SK-N-SH treated with all-trans-retinoic acid at 6 μM for 48 hours (cell line): Measurements from ENCODE around the gene TAPT1.

Experiments used
- ATAC-seq: fragments of 200-7000 bp; cut with Tn5 transposase; 3 replicates; pipeline ENCODE4 v1.9.1; 2020; ENCODE audit warnings: mild to moderate bottlenecking, moderate library complexity
- CSDC2 ChIP-seq: fragments of 250-450 bp; sonication (Bioruptor Pico); IDR thresholded peaks from 2 replicates; pipeline ENCODE4 v1.5.0; 2020; ENCODE audit warnings: mild to moderate bottlenecking, moderate library complexity
- ESRRG ChIP-seq: fragments of 250-450 bp; sonication (Bioruptor Pico); IDR thresholded peaks from 2 replicates; pipeline ENCODE4 v1.6.1; 2021; ENCODE audit warnings: mild to moderate bottlenecking
- GLIS3 ChIP-seq: fragments of 250-450 bp; sonication (Bioruptor Pico); IDR thresholded peaks from 2 replicates; pipeline ENCODE4 v1.5.0; 2020; ENCODE audit warnings: mild to moderate bottlenecking, moderate library complexity
- ISL1 ChIP-seq: fragments of 250-450 bp; sonication (Bioruptor Pico); IDR thresholded peaks from 2 replicates; pipeline ENCODE4 v2.1.2; 2022; ENCODE audit warnings: mild to moderate bottlenecking, moderate library complexity
- OSR1 ChIP-seq: fragments of 250-450 bp; sonication (Bioruptor Pico); IDR thresholded peaks from 2 replicates; pipeline ENCODE4 v1.8.0; 2022; ENCODE audit warnings: moderate library complexity, mild to moderate bottlenecking, inconsistent platforms
- PPARA ChIP-seq: fragments of 250-450 bp; sonication (Bioruptor Pico); IDR thresholded peaks from 2 replicates; pipeline ENCODE4 v1.5.0; 2020; ENCODE audit warnings: mild to moderate bottlenecking, borderline replicate concordance
- RARB ChIP-seq: fragments of 250-450 bp; sonication (Bioruptor Pico); IDR thresholded peaks from 2 replicates; pipeline ENCODE4 v1.8.0; 2021; ENCODE audit warnings: mild to moderate bottlenecking, moderate library complexity
- SNAI2 ChIP-seq: fragments of 250-450 bp; sonication (Bioruptor Pico); IDR thresholded peaks from 2 replicates; pipeline ENCODE4 v1.5.0; 2020; ENCODE audit warnings: mild to moderate bottlenecking, moderate library complexity
- TCF4 ChIP-seq: fragments of 250-450 bp; sonication (Bioruptor Pico); IDR thresholded peaks from 2 replicates; pipeline ENCODE4 v1.8.0; 2021; ENCODE audit warnings: mild to moderate bottlenecking, moderate library complexity, borderline replicate concordance
- TOX ChIP-seq: fragments of 250-450 bp; sonication (Bioruptor Pico); IDR thresholded peaks from 2 replicates; pipeline ENCODE4 v1.8.0; 2021; ENCODE audit warnings: mild to moderate bottlenecking, moderate library complexity, borderline replicate concordance
- ZC3H10 ChIP-seq: fragments of 250-450 bp; sonication (Bioruptor Pico); IDR thresholded peaks from 2 replicates; pipeline ENCODE4 v1.5.1; 2021; ENCODE audit warnings: mild to moderate bottlenecking, moderate library complexity
- ZFP3 ChIP-seq: fragments of 250-450 bp; sonication (Bioruptor Pico); IDR thresholded peaks from 2 replicates; pipeline ENCODE4 v1.5.0; 2020; ENCODE audit warnings: mild to moderate bottlenecking, moderate library complexity
- ZFP30 ChIP-seq: fragments of 450-650 bp; formaldehyde crosslinking; IDR thresholded peaks from 2 replicates; pipeline ENCODE4 v1.5.0; 2022; ENCODE audit warnings: mild to moderate bottlenecking, moderate library complexity
- ZNF565 ChIP-seq: fragments of 450-650 bp; formaldehyde crosslinking; conservative IDR thresholded peaks from 2 replicates; pipeline ENCODE4 v1.5.0; 2020; ENCODE audit warnings: low read depth, mild to moderate bottlenecking, moderate library complexity
- ZNF8 ChIP-seq: fragments of 450-650 bp; formaldehyde crosslinking; IDR thresholded peaks from 2 replicates; pipeline ENCODE4 v1.5.0; 2020; ENCODE audit warnings: mild to moderate bottlenecking, moderate library complexity
- TF ChIP-seq, protein P1 (sequence below): fragments of 250-450 bp; sonication (Bioruptor Pico); IDR thresholded peaks from 2 replicates; pipeline ENCODE4 v1.5.1; 2020; ENCODE audit warnings: low read depth, mild to moderate bottlenecking, moderate library complexity
- TF ChIP-seq, protein P2 (sequence below): fragments of 250-450 bp; sonication (Bioruptor Pico); IDR thresholded peaks from 2 replicates; pipeline ENCODE4 v1.5.1; 2021; ENCODE audit warnings: mild to moderate bottlenecking, moderate library complexity
- TF ChIP-seq, protein P3 (sequence below): fragments of 250-450 bp; sonication (Bioruptor Pico); IDR thresholded peaks from 2 replicates; pipeline ENCODE4 v1.5.0; 2020; ENCODE audit warnings: mild to moderate bottlenecking, moderate library complexity
- TF ChIP-seq, protein P4 (sequence below): fragments of 250-450 bp; sonication (Bioruptor Pico); IDR thresholded peaks from 2 replicates; pipeline ENCODE4 v1.8.0; 2020; ENCODE audit warnings: mild to moderate bottlenecking, moderate library complexity, borderline replicate concordance
- TF ChIP-seq, protein P5 (sequence below): fragments of 250-450 bp; sonication (Bioruptor Pico); IDR thresholded peaks from 2 replicates; pipeline ENCODE4 v1.8.0; 2021; ENCODE audit warnings: low read depth, mild to moderate bottlenecking, moderate library complexity, borderline replicate concordance

The TAPT1 gene

DNA sequence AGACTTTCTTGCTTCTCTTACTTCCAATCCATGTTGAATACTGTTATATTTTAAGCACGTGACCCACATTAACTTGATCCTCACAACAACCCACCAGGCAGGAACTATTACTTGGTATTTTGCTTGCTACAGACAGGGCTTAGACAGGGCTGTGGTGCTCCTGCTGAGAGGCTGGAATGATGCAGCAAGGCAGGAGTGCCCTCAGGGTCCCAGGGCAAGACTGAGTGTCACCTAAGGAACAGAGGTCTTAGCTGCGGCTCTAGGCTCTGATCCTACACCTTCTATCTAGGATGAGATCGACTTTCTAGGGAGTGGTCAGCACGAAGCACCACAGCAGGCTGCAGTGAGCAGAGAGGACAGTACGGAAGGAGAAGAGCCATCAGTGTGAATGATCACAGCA is 20.0 kb downstream of the TAPT1 start:
- TF ChIP-seq, protein P1, sequence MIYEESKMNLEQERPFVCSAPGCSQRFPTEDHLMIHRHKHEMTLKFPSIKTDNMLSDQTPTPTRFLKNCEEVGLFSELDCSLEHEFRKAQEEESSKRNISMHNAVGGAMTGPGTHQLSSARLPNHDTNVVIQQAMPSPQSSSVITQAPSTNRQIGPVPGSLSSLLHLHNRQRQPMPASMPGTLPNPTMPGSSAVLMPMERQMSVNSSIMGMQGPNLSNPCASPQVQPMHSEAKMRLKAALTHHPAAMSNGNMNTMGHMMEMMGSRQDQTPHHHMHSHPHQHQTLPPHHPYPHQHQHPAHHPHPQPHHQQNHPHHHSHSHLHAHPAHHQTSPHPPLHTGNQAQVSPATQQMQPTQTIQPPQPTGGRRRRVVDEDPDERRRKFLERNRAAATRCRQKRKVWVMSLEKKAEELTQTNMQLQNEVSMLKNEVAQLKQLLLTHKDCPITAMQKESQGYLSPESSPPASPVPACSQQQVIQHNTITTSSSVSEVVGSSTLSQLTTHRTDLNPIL (CRISPR knock-in tag) = no peak
- no peak for TF ChIP-seq ESRRG
- ATAC-seq = no peak

DNA sequence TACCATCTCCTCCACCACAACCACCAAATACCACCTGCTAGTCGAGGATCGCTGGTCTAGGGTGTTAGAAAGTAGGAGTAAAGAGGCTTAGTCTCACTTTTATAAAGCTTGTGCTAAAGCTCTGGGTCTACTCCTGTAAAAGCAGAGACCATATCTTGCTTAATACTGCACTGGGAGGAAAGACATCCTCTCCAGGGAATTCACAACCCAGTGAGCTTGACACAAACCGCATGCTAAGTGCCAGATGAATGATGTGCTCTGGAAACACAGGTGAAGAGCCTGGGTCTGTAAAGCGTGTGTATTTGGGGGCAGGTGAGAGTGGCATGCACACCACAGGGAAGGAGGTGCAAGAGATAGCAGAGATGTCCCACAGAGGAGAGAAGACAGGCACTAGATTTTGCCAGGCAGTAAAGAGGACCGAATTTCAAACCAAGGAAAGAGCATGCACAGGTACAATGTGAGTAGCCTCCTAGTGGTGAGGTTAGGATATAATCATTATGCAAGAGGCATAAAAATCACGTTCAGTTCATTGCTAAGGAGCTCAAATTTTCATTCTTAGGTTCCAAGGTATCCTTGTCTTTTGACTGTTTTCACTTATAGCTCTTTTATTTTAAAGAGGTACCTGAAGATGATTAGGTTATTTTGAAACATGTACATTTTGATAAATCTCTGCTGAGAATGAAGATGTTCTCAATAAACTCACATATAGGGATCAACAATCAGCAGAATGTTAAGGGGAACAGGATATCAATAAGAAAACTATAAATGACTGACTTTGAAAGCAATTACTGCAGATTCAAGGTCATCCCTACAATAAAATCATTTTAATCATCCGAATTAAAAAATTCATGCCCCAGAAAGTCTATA is 20.7 kb downstream of the TAPT1 start:
- ATAC-seq = peak; percentile 87
- TF ChIP-seq ESRRG = no peak

DNA sequence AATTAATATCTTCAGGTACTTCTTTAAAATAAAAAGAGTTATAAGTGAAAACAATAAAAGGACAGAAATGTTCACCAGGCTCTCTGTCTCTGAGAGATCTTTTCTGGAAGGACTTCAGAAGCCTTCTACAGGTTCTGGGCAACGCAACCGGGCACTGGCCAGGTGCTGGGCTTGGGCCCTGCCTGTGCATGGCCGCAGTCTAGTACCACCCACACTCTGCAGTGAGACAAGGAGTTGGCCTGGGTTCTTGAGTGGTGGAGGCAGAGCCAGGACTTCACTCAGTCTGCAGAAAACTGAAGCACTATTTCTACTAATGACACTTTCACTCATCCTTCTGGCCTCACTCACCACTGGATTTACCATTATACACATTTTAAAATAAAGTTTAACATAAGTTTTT is 21.8 kb downstream of the TAPT1 start:
- TF ChIP-seq RARB (CRISPR knock-in tag) = no peak
- TF ChIP-seq, protein P2, sequence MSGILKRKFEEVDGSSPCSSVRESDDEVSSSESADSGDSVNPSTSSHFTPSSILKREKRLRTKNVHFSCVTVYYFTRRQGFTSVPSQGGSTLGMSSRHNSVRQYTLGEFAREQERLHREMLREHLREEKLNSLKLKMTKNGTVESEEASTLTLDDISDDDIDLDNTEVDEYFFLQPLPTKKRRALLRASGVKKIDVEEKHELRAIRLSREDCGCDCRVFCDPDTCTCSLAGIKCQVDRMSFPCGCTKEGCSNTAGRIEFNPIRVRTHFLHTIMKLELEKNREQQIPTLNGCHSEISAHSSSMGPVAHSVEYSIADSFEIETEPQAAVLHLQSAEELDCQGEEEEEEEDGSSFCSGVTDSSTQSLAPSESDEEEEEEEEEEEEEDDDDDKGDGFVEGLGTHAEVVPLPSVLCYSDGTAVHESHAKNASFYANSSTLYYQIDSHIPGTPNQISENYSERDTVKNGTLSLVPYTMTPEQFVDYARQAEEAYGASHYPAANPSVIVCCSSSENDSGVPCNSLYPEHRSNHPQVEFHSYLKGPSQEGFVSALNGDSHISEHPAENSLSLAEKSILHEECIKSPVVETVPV = no peak
- no peak for TF ChIP-seq ZC3H10 (CRISPR knock-in tag)
- TF ChIP-seq, protein P1 (CRISPR knock-in tag) = no peak
- no peak for TF ChIP-seq ESRRG
- TF ChIP-seq PPARA = no peak
- TF ChIP-seq TOX (CRISPR knock-in tag) = no peak
- TF ChIP-seq, protein P3, sequence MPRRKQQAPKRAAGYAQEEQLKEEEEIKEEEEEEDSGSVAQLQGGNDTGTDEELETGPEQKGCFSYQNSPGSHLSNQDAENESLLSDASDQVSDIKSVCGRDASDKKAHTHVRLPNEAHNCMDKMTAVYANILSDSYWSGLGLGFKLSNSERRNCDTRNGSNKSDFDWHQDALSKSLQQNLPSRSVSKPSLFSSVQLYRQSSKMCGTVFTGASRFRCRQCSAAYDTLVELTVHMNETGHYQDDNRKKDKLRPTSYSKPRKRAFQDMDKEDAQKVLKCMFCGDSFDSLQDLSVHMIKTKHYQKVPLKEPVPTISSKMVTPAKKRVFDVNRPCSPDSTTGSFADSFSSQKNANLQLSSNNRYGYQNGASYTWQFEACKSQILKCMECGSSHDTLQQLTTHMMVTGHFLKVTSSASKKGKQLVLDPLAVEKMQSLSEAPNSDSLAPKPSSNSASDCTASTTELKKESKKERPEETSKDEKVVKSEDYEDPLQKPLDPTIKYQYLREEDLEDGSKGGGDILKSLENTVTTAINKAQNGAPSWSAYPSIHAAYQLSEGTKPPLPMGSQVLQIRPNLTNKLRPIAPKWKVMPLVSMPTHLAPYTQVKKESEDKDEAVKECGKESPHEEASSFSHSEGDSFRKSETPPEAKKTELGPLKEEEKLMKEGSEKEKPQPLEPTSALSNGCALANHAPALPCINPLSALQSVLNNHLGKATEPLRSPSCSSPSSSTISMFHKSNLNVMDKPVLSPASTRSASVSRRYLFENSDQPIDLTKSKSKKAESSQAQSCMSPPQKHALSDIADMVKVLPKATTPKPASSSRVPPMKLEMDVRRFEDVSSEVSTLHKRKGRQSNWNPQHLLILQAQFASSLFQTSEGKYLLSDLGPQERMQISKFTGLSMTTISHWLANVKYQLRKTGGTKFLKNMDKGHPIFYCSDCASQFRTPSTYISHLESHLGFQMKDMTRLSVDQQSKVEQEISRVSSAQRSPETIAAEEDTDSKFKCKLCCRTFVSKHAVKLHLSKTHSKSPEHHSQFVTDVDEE (CRISPR knock-in tag) = no peak
- TF ChIP-seq, protein P4, sequence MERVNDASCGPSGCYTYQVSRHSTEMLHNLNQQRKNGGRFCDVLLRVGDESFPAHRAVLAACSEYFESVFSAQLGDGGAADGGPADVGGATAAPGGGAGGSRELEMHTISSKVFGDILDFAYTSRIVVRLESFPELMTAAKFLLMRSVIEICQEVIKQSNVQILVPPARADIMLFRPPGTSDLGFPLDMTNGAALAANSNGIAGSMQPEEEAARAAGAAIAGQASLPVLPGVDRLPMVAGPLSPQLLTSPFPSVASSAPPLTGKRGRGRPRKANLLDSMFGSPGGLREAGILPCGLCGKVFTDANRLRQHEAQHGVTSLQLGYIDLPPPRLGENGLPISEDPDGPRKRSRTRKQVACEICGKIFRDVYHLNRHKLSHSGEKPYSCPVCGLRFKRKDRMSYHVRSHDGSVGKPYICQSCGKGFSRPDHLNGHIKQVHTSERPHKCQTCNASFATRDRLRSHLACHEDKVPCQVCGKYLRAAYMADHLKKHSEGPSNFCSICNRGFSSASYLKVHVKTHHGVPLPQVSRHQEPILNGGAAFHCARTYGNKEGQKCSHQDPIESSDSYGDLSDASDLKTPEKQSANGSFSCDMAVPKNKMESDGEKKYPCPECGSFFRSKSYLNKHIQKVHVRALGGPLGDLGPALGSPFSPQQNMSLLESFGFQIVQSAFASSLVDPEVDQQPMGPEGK (CRISPR knock-in tag) = no peak
- TF ChIP-seq ZNF565 (CRISPR knock-in tag) = no peak
- TF ChIP-seq, protein P5, sequence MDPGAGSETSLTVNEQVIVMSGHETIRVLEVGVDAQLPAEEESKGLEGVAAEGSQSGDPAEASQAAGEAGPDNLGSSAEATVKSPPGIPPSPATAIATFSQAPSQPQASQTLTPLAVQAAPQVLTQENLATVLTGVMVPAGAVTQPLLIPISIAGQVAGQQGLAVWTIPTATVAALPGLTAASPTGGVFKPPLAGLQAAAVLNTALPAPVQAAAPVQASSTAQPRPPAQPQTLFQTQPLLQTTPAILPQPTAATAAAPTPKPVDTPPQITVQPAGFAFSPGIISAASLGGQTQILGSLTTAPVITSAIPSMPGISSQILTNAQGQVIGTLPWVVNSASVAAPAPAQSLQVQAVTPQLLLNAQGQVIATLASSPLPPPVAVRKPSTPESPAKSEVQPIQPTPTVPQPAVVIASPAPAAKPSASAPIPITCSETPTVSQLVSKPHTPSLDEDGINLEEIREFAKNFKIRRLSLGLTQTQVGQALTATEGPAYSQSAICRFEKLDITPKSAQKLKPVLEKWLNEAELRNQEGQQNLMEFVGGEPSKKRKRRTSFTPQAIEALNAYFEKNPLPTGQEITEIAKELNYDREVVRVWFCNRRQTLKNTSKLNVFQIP (CRISPR knock-in tag) = no peak
- TF ChIP-seq ZFP30 = no peak
- no peak for TF ChIP-seq OSR1 (CRISPR knock-in tag)
- no peak for TF ChIP-seq ZFP3
- TF ChIP-seq ZNF8 (CRISPR knock-in tag) = no peak
- TF ChIP-seq SNAI2 (CRISPR knock-in tag) = no peak
- TF ChIP-seq CSDC2 (CRISPR knock-in tag) = no peak

DNA sequence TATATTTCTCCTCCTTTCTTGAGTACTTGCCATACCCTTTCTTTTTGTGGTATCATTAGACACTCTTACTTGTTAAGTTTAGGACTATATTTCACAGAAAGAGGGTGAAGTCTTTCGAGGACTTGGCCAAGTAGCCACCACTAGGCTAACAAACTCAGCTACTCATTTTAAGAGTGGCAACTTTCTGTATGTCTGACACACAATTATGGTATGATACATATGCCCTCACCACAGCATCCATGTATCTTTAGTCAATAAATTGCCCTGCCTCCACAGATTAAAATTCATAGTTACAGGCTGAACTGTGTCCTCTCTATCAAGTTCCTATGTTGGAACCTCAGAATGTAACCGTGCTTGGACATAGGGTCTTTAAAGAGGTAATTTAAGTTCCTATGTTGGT is 23.2 kb downstream of the TAPT1 start:
- no peak for ATAC-seq
- TF ChIP-seq, protein P4 (CRISPR knock-in tag) = no peak
- TF ChIP-seq ISL1 (CRISPR knock-in tag) = no peak
- no peak for TF ChIP-seq TCF4
- no peak for TF ChIP-seq CSDC2 (CRISPR knock-in tag)
- no peak for TF ChIP-seq GLIS3 (CRISPR knock-in tag)
- no peak for TF ChIP-seq ESRRG
- TF ChIP-seq, protein P3 (CRISPR knock-in tag) = no peak
- no peak for TF ChIP-seq OSR1 (CRISPR knock-in tag)

More for the DNA sequence above, 21.8 kb downstream of the TAPT1 start:
- no peak for ATAC-seq
